DMS 273 (cell line): ENCODE data around the gene REX1BD.
"Not testable (repeated sequence)": the region's sequence is repeated elsewhere in the genome, so short reads cannot be mapped to it uniquely, and the experiment has no call there.

Experiments
- DNase-seq: peaks from one replicate; lab custom pipeline; 2025; ENCODE audit not compliant: unreplicated experiment; lab: John Stamatoyannopoulos, UW

Gene REX1BD

DNA sequence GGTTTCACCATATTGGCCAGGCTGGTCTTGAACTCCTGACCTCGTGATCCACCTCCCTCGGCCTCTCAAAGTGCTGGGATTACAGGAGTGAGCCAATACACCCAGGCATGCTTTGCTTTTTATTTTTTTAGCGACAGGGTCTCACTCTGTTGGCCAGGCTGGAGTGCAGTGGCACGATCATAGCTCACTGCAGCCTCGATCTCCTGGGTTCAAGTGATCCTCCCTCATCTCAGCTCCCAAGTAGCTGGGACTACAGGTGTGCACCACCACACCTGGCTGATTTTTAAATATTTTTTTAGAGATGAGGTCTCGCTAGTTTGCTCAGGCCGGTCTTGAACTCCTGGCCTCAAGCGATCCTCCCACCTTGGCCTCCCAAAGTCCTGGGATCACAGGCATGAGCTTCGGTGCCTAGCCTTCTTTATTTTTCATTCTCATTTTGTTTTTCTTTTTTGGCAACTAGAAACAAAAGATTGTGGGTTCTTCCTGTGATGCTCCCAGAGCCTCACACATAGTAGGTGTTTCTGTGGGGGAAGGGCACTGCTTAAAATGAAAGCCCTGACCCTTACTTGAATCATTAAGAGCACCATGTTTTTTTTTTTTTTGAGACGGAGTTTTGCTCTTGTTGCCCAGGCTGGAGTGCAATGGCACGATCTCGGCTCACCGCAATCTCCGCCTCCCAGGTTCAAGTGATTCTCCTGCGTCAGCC is 12.2 kb downstream of the REX1BD start:
- not testable (repeated sequence) for DNase-seq

DNA sequence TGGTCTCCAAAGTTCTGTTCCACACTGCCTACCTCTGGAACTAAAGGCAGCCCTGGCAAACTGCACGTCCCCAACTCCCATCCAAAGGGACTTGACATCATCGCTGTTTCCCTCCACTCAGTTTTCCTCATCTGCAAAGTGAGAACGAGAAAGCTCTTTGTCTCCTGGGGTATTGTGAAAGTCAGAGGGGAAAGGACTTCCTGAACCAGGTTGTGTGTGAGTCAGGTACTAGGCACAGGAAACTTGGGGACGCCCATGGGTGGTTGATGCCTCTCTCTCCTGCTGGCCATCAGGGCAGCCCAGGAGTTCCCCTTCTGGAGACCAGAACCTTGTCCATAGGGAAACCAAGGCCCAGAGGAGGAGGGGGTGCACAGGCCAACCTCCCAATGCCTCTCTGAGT is 13.3 kb downstream of the REX1BD start:
- DNase-seq, result no peak

DNA sequence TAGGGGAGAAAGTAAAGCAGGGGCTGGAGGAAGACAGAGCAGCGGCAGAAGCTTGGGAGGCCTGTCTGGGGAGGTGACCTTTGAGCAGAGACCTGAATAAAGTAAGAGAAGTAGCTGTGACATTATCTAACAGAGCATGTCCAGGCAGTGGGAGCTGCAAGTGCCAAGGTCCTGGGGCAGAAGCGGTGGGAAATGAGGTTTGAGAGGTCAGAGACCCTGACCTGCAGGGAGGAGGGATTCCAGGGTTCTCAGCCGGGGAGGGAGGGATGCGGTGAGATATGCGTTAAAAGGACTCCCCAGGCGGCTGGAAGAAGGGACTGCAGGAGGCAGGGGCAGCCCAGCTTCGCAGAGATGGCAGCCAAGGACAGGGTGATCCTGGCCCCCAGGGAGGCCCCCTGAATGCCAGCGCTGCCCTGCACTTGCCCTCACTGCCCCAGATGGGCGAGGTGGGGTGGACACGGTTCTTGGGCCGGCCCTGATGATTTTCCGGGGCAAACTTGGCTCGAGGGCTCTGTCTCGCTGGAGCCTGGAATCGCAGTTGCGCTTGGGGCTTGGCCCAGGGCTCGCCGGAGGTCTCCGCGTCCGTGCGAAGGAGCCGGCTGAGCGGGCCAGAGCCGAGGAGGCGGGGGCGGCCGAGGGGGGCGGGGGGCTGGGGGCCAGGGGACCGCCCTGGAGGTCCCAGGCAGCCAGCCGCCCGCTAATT is 14.8 kb downstream of the REX1BD start:
- DNase-seq, result peak; percentile 76

DNA sequence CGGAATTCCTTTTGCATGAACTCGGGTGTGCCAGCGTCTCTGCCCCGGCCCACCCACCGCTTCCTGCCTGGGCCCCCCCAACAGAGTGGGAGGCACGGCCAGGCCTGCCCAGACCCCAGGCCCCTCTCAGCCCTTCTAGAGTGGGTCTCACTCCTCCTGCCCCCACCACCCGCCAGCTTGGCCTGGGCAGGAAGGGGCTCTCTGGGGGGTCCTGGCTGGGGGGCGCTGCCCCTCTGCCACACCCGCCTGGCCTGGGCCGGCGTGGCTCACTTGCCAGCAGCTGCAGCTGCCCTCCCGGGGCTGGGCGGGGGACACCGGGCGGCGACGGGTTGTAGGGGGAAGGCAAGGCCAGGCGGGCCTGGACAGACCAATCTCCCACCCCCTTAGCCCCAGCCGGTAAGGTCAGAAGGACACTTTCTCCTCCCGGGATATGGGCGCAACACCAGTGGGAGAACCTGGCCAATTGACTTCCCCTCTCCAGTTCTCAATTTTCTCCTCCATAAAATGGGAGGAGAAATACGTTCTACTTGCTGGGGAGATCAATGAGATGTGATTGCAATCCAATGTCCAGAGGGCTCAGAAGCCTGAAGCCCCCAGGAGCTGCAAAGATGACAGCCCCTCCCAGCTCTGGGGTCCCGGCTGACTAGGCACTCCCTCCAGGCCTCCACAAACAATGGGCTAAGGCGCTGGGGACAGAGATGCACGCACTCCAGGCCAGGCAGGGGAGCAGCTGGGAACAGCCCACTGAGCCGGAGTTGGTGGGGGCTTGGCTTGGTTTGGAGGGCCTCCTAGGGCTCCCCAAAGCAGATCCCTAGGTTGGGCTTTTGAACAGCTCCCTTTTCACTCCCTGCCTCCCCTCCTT is 15.6 kb downstream of the REX1BD start:
- DNase-seq, result no peak

DNA sequence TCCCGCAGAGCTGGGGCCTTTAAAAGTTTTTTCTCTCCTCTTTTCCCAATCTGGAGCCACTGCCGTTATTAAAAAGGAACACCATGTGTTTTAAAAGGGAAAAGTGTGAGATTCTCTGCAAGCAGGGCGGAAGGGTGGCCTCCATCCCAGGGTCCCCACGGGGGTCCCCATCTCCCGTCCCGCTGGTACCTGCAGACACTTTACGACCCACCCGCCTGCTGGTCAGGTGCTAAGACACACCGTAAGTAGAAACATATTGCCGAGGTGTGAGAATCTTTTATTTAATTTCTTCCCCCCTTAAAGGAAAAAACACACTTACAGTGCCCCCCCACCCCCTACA is 16.2 kb downstream of the REX1BD start:
- no peak for DNase-seq

DNA sequence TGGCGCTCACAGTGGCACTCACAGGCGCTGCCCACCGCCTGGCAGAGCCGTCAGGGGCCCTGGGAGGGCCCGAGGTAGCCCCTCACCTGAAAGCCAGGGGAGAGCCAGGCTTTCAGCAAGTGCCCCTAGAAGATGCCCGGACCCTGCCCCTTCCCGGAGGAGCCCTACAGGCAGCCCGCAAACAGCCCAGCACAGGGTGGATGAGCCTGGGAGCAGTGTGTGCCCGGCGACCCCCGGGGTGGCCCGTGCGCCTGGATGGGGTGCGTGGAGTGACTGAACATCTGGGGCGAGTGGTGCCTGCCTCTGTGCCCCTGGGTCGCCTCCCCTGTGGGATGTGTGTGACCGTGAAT is 16.6 kb downstream of the REX1BD start:
- DNase-seq, result no peak

DNA sequence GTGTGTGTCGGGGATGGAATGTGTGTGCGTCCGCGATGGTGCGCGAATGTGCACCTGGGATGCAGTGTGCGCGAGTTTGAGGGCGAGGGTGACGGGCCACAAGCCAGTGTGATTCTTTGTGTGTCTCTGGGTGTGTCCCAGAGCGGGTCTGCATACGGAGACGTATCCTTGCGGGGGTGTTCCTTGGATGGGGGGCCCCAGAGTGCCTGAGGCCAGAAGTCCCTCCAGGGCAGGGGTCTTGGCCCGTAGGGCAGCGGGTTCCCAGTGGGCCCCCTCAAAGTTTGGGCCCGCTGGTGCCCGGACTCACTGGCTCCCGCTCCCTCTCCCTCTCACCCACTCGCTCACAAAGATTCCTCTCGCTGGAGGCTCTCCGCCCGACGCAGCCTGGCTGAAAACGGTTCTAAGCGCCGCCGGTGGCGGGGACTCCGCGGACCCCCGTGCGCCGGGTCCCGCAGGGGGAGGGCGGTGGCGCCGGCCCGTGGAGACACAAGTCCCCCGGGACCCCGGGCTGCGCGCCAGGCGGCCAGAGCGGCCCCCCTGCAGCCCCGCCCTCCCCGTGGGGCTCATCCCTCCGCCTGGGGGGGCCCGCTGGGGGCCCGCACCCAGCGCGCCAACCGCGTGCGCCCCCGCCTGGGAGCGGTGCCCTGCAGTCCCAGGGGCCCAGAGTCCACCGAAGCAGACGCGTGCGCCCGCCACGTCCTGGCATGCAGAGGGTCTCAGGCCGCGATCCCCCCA is 17.1 kb downstream of the REX1BD start:
- DNase-seq, result peak; percentile 48

DNA sequence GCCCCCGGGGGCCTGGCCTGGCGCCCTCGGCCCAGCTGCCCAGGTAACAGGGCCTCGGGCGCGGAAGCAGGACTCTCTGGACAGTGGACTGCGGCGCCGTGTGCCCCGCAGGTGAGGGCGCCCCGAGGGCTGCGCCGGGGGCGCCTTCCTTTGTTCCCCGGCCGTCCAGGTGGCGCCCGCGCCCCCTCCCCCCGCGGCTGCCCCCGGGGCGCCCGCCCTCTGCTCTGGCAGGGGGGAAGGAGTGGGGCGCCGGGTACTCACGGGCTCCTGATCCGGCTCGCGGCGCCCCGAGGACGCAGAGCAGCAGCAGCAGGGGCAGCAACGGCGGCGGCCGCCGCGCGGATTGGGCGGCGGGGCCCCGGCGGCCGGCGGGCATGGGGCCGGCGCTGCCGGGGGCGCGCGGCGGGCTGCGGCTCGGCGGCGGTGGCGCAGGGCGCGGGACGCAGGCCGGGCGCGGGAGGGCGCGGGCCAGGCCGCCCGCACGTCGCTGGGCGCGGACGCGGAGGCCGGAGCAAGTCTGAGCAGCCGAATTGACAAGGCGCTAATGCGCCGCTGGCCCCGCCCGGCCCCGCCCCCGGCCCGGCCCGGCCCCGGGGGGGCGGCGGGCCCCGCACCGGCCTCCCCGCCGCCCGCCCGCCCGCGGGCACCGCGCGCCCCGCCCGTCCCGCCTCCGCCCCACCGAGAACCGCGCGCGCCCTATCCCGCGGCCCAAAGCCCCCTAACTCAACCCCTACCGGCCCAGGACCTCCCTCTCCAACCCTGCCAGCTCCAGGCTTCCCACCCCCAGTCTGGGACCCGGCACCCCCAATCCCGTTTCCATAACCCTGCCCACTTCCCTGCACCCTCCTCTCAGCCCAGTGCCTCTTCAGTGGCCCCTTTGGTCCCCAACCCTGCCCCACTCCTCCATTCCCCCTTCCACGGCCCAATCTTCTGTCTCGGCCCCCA is 18.0 kb downstream of the REX1BD start, which contains the start of gene CRLF1:
Gene CRLF1 (minus strand): TSS at position 519 of the 945 bp plus-strand sequence. CDS start 143 bp downstream, at position 376.
- no peak for DNase-seq

DNA sequence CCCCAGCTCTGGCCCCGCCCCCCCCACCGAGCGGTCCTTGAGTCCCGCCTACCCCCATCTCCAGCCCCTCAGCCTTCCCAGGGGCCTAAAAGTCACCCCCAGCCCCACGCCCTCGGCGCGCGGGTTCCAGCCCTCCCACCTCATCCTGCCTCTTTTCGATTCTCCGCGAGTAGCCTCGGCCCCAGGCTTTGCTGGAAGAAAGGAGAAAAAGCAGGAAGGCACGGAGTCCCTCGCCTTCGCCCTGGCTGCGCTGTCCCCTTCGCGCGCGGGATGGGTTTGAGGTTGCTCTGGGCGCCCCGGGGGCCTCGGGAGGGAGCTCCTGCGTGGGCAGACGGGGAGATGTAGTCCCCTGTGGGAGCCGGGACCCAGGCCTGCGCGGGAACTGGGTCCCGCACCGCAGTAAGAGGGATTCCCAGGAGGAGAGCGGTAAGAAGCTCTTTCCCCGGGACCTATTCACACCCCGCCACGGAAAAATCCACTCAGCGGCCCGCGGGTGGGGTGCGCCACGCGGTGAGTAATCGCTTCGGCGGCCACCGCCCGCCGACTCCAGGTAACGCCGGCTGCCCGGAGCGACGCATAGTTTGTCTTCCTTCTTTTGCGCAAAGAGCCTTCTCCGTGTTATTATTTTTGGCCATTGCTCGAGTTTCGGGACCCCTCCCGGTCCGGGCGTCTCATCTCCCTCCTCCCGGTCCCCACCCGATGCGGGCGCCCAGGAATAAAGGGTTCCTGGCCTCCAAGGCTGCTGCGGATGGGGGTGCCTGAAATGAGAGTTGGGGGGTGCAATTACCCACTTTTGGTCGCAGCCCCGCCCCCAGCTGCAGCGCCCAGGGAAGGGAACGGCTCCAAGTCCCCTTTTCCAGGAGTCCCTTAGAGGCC is 18.9 kb downstream of the REX1BD start:
- DNase-seq, result peak; percentile 60

DNA sequence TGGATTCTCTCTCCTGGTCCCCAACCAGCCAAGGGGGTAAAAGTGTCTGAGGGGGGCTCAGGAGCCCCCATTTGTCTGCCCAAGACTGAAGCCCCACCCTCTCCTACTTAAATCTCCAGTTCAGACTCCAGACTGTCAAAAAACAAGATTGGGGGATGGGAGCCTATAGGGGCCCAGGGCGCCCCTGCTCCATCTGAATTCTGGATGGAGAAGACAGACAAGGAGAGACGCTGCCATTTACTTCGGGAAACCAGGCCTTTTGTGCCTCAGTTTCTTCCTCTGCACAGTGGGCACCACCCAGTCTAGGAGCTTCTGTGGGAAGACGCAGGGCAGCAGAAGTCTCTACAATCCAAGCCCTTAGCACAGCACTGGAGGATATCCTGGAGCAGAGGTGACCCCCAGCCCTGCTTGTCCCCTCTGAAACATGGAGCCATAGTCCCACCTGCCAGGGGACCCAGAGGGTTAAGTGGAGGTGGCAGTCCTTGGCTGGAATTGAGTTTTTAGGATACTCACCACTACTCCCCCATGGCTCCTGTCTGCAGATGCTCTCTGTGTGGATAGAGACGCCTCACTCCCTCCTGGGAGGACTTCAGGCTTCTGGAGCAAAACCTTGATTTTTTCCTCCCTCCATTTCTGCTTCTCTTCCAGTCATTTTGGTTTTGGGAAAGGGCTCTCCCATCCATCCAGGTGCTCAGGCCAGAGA is 19.7 kb downstream of the REX1BD start:
- DNase-seq, result no peak

DNA sequence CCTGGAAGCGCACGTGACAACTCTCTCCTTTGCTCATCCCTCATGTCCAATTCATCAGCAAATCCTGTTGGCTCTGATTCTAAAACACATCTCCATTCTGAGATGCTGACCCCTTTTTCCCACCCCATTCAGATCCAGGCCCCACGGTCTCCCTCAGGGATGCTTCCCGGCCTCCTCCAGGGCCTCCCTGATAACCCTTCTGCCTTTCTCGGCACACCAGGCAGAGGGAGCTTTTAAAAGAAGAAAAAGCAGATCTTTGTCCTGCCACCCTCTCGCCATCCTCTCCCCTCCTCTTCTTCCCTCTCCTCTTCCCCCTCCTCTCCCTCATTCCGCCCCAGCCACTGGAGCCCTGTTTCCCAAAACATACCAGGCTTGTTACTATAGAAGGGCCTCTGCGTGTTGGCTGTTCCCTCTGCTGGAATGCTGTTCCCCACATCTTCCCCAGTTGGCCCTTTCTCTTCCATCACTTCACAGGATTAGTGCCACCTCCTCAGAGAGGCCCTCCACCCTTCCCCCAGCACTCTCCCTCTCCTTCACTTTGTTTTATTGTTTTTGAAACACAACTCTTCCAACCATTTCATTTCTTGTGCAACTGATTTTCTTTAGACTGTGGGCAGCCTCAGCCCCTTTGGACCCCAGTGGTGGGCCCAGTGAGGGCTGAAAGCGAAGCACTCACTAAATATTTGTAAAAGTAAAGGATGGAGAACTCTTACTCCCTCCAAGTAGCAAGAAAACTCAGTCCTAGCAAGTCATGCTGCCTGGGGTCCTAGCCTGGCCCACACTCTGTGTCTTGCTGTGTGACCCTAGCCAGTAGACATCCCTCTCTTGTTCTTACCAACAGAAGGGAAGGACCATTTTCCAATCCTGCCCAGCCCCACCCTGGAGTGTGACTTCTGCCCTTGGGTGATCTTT is 20.5 kb downstream of the REX1BD start:
- DNase-seq, result no peak

DNA sequence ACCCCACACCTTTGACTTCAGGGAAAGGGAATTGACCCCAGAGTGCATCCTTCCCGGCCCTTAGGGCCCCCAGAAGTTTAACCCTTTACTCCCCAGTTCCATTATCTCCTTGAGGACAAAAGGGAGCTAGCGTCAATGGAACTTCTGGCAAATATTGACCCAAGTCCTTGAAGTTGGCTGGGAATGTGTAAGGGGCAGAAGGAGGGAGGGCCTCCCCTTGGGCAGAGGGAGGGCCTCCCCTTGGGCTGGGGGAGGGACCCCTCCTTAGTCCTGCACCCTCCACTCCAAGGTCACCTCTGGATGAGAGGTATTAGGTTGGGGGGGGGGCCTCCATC is 21.1 kb downstream of the REX1BD start:
- DNase-seq, result no peak

DNA sequence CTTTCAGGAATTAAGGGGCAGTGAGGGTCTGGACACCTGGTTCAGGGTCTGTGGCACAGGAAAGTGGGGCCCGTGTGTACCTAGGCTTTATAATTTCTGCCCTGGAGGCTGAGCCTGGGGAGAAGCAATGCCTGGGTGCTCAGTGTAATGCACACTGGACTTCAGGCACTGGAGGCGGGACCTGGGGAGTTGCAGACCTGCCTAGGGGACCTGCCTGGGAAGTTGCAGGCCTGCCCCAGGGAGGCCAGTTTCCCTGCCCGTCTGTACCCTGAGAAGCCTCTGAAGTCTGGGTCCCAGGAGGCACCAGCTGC is 21.6 kb downstream of the REX1BD start:
- DNase-seq, result no peak

DNA sequence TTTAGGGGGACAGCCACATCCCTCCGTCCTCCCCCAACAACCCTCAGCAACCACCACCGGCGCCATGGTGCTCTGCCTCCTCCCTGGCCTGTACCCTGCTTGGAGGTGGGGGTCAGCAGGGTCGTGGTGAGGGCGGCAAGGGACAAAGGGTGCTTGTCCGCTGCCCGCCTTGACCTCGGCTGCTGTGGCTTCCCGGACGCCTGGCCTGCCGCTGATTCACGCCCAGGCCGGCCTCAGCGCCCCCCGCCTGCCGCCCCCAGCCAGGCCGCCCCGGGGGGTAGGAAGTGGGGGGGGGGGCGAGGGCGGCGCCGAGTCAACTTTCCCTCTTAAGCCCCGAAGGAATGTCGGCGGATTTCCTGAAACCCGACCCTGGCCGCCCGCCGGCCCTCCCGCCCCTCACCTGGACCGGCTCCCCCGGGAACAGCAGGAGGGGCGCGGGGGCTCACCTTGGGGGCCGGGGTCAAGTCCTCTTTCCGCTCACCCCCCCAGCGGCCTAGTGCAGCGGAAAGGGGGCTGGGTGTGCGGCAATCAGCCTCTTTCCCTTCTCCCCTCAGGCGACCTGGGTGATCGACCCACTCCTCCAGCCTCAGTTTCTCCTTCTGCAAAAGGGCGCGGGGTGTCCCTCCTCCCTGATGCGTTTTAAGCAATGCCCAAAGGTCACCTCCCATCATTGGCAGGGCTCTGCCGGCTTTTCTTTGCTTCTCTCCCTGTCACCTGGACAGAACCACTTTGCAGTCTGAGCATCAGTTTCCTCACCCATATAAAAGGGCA is 22.1 kb downstream of the REX1BD start:
- DNase-seq, result no peak

DNA sequence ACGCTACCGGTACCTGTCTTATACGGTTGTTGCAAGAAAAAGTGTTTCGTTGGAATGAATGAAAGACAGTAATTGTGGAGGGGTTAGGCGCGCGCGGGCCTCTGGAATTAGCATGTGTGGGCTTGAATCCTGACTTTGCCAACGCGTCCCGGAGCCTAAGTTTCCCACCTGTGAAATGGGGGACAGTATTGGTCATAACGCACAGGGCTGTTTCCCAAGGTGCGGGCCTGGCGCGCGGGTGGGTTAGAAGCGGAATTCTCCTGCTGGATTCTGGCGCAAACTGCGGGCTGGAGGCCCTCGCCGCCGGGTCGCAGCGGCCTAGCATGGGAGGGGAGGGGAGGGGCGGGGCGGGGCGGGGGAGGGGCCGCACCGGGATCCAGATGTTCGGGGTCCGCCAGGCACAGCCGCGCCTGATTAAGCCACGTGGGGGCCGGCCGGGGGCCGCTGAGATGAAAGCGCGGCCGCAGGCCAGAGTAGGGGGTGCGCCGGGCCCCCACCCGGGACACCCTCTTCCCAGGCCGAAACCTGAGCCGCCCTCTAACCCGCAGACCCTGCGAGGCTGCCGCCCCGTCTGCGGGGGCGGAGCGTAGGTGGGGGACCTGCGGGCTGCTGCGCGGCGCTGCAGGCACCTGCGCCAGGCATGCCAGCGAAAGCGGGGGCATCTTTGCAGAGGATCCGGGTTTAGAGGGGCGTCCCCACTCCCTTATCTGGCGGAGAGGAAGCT is 22.9 kb downstream of the REX1BD start:
- DNase-seq, result peak; percentile 62

DNA sequence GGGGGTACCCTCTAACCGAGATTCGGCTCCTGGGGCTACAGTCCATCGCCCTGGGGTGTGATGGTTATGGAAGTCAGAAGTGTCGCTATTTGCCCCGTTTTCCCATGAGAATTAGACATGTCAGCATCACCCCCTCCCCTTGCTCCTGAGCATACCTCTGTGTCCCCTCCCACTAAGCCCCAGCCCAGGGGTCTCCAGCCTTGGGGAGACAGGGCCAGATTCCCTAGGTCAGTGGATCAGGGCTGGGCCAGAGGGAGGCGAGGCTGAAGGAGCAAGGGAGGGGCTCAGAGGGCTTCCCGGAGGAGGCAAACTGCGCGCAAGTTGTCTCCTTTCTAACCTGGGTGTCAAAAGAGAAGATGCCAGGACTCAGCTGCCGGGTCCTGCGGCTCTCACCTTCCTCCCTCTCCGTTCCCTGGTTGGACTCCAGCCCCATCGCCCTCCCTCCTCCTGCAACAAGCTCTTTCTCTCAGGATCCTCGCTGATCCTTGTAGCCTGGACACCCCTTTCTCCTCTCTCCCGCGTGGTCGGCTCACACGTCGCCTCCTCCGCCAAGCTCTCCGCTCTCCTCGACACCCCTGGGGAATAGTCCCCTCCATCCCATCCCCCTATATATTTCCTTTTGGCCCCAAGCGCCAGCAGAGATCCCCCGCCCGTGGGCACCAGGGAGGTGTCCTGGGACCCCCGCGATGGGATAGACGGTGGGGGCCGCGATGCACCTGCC is 23.6 kb downstream of the REX1BD start:
- peak; percentile 49 for DNase-seq
